K562 (cell line): Measurements from ENCODE around the gene SLC25A44. TPM values are rescaled to one million over a fixed set of nuclear protein-coding genes. Genes with fewer than 3 reads are reported as not detected.

Experiments used
- BRF2 ChIP-seq: IDR thresholded peaks from 3 replicates; pipeline ENCODE4 v1.6.1; 2011; ENCODE audit warnings: borderline replicate concordance, mild to moderate bottlenecking; ENCODE audit not compliant: insufficient read length, insufficient read depth
- CBFA2T3 ChIP-seq: fragments of 450-650 bp; IDR thresholded peaks from 2 replicates; pipeline ENCODE4 v1.6.1; 2017
- DLX4 ChIP-seq: fragments of 250-450 bp; sonication (Bioruptor Pico); IDR thresholded peaks from 2 replicates; pipeline ENCODE4 v1.6.1; 2021; ENCODE audit warnings: mild to moderate bottlenecking
- E2F4 ChIP-seq: sonication (generic); formaldehyde crosslinking; IDR thresholded peaks from 2 replicates; pipeline ENCODE4 v1.8.0; 2022; ENCODE audit warnings: mild to moderate bottlenecking, low read depth, missing genetic modification reagents
- EGR1 ChIP-seq: fragments of 450-650 bp; conservative IDR thresholded peaks from 2 replicates; pipeline ENCODE4 v1.6.1; 2017; ENCODE audit warnings: mild to moderate bottlenecking
- HDAC6 ChIP-seq: IDR thresholded peaks from 2 replicates; pipeline ENCODE4 v1.6.1; 2012; ENCODE audit warnings: low read depth, mild to moderate bottlenecking, control low read depth, inconsistent platforms, low read length, moderate library complexity
- HES1 ChIP-seq: fragments of 450-650 bp; IDR thresholded peaks from 2 replicates; pipeline ENCODE4 v1.6.1; 2016; ENCODE audit warnings: low read depth, mild to moderate bottlenecking, moderate library complexity
- LEF1 ChIP-seq: fragments of 450-650 bp; IDR thresholded peaks from 2 replicates; pipeline ENCODE4 v1.6.1; 2016; ENCODE audit warnings: mild to moderate bottlenecking
- RREB1 ChIP-seq: fragments of 250-450 bp; sonication (Bioruptor Pico); IDR thresholded peaks from 2 replicates; pipeline ENCODE4 v1.4.0; 2020
- YBX1 ChIP-seq: fragments of 450-650 bp; IDR thresholded peaks from 2 replicates; pipeline ENCODE4 v1.7.1; 2016; ENCODE audit warnings: mild to moderate bottlenecking
- ZNF175 ChIP-seq: fragments of 200-800 bp; sonication (Bioruptor generic); IDR thresholded peaks from 2 replicates; pipeline ENCODE4 v1.6.1; 2016; ENCODE audit warnings: low read depth, mild to moderate bottlenecking, missing genetic modification characterization, missing compliant biosample characterization
- ZNF24 ChIP-seq: fragments of 450-650 bp; IDR thresholded peaks from 2 replicates; pipeline ENCODE4 v1.6.1; 2016
- ZNF639 ChIP-seq, 2 experiments: fragments of 200-800 bp in 1 of 2; sonication (Bioruptor generic) in 1 of 2; sonication (generic) in 1 of 2; formaldehyde crosslinking in 1 of 2; IDR thresholded peaks in 1 of 2; conservative IDR thresholded peaks in 1 of 2; 2 replicates each; pipeline versions ENCODE4 v1.5.0 to v1.6.1; 2016 to 2020; ENCODE audit warnings: missing compliant biosample characterization in 1 of 2, missing genetic modification characterization in 1 of 2, missing genetic modification reagents in 1 of 2
- ZNF79 ChIP-seq: fragments of 250-450 bp; sonication (Bioruptor Pico); IDR thresholded peaks from 2 replicates; pipeline ENCODE4 v1.4.0; 2020; ENCODE audit warnings: low read depth, mild to moderate bottlenecking, moderate library complexity
- polyA plus RNA-seq, 8 experiments: library from polyadenylated mRNA; depleted of rRNA in 4 of 8; stranded (reverse) in 5 of 8; unstranded in 3 of 8; fragments of >200 nt; fragmentation: Nextera tagmentation in 2 of 8; fragmentation: Illumina TruSeq in 1 of 8; extraction: Ambion mirVana in 2 of 8; extraction: Trizol in 1 of 8; gene quantifications; 2 replicates each; pipeline versions ENCODE4 v1.2.1 to v1.2.3, GENCODE V29; 2011 to 2014; ENCODE audit warnings: inconsistent platforms in 1 of 8, missing spikeins in 1 of 8
- total RNA-seq, 7 experiments: library from RNA; depleted of rRNA in 6 of 7; stranded (reverse); fragments of >200 nt in 6 of 7; fragmentation: Illumina TruSeq in 2 of 7; extraction: Trizol in 2 of 7; gene quantifications; 2 replicates each; pipeline versions ENCODE4 v1.2.1 to v1.2.3, GENCODE V29; 2011 to 2021; ENCODE audit warnings: low replicate concordance in 1 of 7

The SLC25A44 gene
- total and polyA plus RNA-seq, 9 of the 15 experiments (the other 6 are each of a cell fraction or from before 2014, with no cell fraction given), result 4.4 to 22.8 (median 12.5) TPM

- TF ChIP-seq DLX4 (no peak), ZNF79 (CRISPR knock-in tag) (0 out of 2 replicates have a peak, but pooled peaks have one; percentile 21), EGR1 (peak; percentile 94), RREB1 (CRISPR knock-in tag) (no peak), HES1 (0 out of 2 replicates have a peak, but pooled peaks have one; percentile 32), LEF1 (peak; percentile 34; the same call in 1 of the 2 replicates), CBFA2T3 (no peak), BRF2 (no peak), ZNF24 (no peak), ZNF639 (CRISPR knock-in tag; conservative IDR thresholded peaks at IDR 0.05 in 1 of 2, IDR thresholded peaks at IDR 0.05 in 1 of 2) (peak in 1 of 2 experiments; percentile 28; a peak in 1 of 4 replicates), ZNF175 (CRISPR knock-in tag) (no peak), HDAC6 (no peak), E2F4 (no peak), YBX1 (no peak)
Observed at GRCh38 chr1:156212833-156213643, 19.1 kb downstream of the SLC25A44 start, which contains the start of gene PMF1 (continued).
